Measurements from ENCODE around the gene SPATA31C1.

DNA sequence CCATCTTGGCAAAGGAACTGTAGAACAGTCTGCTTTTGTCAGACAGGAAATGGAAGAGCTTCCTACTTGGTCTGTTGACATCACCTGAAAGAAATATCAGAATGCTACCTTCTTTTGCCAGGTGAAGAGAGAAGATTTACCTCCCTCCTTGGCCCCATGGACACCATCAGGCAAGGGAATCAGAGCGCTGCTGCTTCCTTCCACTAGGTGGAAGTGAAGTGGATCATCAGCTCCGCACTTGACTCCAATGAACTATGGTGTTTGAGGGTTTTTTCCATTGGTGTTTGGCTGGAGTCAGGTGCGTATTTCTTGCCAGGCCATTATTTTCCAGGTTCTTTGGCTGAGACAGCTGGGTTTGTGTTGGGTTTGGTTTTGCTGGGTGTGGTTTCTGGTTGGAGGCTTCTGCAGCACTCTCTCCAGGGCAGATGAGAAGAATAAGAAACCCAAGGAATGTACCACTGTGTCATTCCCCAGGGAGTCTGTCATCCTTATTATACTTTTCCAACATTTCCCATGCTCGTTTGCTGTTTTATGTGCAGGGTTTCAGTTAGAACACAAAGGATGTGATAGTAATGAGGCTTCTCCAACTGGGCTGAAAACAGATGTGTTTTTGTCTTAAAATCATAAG is 22.6 kb upstream of the SPATA31C1 start:
- no peak for TF ChIP-seq POLR2A (IDR thresholded peaks at IDR 0.05)
- TF ChIP-seq, protein P1, sequence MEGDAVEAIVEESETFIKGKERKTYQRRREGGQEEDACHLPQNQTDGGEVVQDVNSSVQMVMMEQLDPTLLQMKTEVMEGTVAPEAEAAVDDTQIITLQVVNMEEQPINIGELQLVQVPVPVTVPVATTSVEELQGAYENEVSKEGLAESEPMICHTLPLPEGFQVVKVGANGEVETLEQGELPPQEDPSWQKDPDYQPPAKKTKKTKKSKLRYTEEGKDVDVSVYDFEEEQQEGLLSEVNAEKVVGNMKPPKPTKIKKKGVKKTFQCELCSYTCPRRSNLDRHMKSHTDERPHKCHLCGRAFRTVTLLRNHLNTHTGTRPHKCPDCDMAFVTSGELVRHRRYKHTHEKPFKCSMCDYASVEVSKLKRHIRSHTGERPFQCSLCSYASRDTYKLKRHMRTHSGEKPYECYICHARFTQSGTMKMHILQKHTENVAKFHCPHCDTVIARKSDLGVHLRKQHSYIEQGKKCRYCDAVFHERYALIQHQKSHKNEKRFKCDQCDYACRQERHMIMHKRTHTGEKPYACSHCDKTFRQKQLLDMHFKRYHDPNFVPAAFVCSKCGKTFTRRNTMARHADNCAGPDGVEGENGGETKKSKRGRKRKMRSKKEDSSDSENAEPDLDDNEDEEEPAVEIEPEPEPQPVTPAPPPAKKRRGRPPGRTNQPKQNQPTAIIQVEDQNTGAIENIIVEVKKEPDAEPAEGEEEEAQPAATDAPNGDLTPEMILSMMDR (IDR thresholded peaks at IDR 0.05), result no peak
